Measurements from ENCODE around the gene KRTAP10-1.

DNA sequence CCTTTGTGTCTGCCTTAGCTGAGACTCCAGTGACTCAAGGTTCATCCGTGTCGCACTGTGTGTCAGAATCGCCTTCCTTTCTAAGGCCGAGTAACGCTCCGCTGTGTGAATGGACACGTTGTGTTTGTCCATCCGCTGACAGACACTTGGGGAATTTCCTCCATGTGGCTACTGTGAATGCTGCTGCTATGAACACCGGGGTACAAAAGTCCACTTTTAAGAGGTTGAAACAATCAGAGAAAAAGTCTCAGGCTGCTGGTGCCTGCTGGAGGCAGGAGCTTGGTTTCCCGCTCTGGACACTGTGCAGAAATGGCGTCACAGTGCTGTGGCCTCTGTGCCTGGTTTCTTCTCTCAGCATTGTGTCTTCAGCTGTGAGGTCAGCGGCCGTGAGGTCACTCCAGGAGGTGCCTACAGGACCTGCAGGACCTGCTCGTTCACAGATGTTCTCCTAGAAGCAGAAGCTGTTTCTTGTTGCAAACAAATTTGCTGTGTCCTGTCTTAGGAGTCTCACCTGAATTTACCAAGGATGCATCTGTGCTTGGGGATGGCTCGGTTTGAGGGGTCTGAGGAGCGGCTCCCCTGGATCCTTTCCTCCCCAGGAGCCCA, 34.2 kb downstream of the KRTAP10-1 start:
- TF ChIP-seq, protein P1, sequence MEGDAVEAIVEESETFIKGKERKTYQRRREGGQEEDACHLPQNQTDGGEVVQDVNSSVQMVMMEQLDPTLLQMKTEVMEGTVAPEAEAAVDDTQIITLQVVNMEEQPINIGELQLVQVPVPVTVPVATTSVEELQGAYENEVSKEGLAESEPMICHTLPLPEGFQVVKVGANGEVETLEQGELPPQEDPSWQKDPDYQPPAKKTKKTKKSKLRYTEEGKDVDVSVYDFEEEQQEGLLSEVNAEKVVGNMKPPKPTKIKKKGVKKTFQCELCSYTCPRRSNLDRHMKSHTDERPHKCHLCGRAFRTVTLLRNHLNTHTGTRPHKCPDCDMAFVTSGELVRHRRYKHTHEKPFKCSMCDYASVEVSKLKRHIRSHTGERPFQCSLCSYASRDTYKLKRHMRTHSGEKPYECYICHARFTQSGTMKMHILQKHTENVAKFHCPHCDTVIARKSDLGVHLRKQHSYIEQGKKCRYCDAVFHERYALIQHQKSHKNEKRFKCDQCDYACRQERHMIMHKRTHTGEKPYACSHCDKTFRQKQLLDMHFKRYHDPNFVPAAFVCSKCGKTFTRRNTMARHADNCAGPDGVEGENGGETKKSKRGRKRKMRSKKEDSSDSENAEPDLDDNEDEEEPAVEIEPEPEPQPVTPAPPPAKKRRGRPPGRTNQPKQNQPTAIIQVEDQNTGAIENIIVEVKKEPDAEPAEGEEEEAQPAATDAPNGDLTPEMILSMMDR (IDR thresholded peaks at IDR 0.05; ENCODE audit: insufficient read depth, low read length, poor library complexity, severe bottlenecking): no peak
- no peak for TF ChIP-seq EZH2phosphoT487 (conservative IDR thresholded peaks at IDR 0.05; ENCODE audit: low read length)

All from SU-DHL-6 (cell line).